Measurements from ENCODE around the gene GALNT2. TPM values are rescaled to one million over a fixed set of nuclear protein-coding genes. Genes with fewer than 3 reads are reported as not detected.

GALNT2 gene
- total and polyA plus RNA-seq, 7 donors: 8.4 to 43.8 (median 37.1) TPM

- no peaks in the 10 kb centered on the region for H3K27me3 ChIP-seq
- no peaks in the 10 kb centered on the region for H3K36me3 ChIP-seq
- TF ChIP-seq POLR2A (IDR thresholded peaks at IDR 0.05): no peak
- TF ChIP-seq, protein P1, sequence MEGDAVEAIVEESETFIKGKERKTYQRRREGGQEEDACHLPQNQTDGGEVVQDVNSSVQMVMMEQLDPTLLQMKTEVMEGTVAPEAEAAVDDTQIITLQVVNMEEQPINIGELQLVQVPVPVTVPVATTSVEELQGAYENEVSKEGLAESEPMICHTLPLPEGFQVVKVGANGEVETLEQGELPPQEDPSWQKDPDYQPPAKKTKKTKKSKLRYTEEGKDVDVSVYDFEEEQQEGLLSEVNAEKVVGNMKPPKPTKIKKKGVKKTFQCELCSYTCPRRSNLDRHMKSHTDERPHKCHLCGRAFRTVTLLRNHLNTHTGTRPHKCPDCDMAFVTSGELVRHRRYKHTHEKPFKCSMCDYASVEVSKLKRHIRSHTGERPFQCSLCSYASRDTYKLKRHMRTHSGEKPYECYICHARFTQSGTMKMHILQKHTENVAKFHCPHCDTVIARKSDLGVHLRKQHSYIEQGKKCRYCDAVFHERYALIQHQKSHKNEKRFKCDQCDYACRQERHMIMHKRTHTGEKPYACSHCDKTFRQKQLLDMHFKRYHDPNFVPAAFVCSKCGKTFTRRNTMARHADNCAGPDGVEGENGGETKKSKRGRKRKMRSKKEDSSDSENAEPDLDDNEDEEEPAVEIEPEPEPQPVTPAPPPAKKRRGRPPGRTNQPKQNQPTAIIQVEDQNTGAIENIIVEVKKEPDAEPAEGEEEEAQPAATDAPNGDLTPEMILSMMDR (IDR thresholded peaks at IDR 0.05): no peak
- TF ChIP-seq EP300 (IDR thresholded peaks at IDR 0.05): no peak
- TF ChIP-seq POLR2AphosphoS5 (IDR thresholded peaks at IDR 0.05): no peak
- no peak overlapping the region for H3K4me3 ChIP-seq
- no peaks in the 10 kb centered on the region for H3K9me3 ChIP-seq
- peaks cover 0 to 2% (median 0%) of the 10 kb centered on the region in 4 donors for H3K4me1 ChIP-seq
- DNase-seq: no peak
- WGBS, 2 donors: 91 to 95% methylated on average over 15 of the region's 15 CpGs
- no peak overlapping the region for H3K27ac ChIP-seq
- intact Hi-C loops (cut with DNase I): loop anchor here (5.0 kb wide), 1 partner anchor 242 kb away; the partner anchor contains the start of gene GALNT2
These were observed 242.7 kb downstream of the GALNT2 start for GRCh38 chr1:230309646-230310177.

GRCh38 chr1:230310381-230311163, 243.5 kb downstream of the GALNT2 start:
- 32 to 37% methylated on average over 14 of the region's 14 CpGs for WGBS, 2 donors
- DNase-seq: peak; percentile 89

DNA sequence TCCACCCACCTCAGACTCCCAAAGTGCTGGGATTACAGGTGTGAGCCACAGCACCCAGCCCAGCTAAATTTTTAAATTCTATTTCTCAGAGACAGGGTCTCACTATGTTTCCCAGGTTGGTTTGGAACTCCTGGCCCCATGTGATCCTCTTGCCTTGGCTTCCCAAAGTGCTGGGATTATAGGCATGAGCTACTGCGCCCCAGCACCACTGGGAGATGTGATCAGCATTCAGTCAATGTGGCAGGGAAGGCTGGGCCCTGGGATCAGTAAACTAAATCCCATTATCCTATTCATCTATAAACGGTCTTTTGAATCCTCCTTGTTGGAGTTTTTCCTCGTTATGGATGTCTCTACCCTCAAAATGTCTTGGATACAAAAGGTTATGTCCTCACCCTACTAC, 245.6 kb downstream of the GALNT2 start:
- Histone ChIP-seq H3K27me3 (no peaks in the 10 kb centered on the region), H3K4me1 (peaks cover 0 to 2% (median 0%) of the 10 kb centered on the region in 4 donors), H3K27ac (no peak overlapping the region), H3K36me3 (no peaks in the 10 kb centered on the region), H3K9me3 (no peaks in the 10 kb centered on the region), H3K4me3 (no peak overlapping the region)
- DNase-seq: peak; percentile 32
- intact Hi-C loops (cut with DNase I): loop anchor here (5.0 kb wide), 1 partner anchor 245 kb away; the partner anchor contains the start of gene GALNT2
- no peak for TF ChIP-seq POLR2A (IDR thresholded peaks at IDR 0.05)
- TF ChIP-seq POLR2AphosphoS5 (IDR thresholded peaks at IDR 0.05): no peak
- 66 to 77% methylated on average over 3 of the region's 3 CpGs for WGBS, 2 donors

More at GRCh38 chr1:230310381-230311163, 243.5 kb downstream of the GALNT2 start:
- no peaks in the 10 kb centered on the region for H3K36me3 ChIP-seq
- TF ChIP-seq, protein P1 (IDR thresholded peaks at IDR 0.05): peak; percentile 74 to 93 (median 86)
- TF ChIP-seq POLR2AphosphoS5 (IDR thresholded peaks at IDR 0.05): no peak
- no peaks in the 10 kb centered on the region for H3K9me3 ChIP-seq
- H3K4me1 ChIP-seq: peaks cover 0 to 2% (median 0%) of the 10 kb centered on the region in 4 donors
- intact Hi-C loops (cut with DNase I): loop anchor here (1.0 to 5.0 kb wide), 2 partner anchors 243 to 649 kb away; partner anchors contain the start of gene GALNT2
- H3K4me3 ChIP-seq: no peak overlapping the region
- no peaks in the 10 kb centered on the region for H3K27me3 ChIP-seq
- H3K27ac ChIP-seq: no peak overlapping the region

DNA sequence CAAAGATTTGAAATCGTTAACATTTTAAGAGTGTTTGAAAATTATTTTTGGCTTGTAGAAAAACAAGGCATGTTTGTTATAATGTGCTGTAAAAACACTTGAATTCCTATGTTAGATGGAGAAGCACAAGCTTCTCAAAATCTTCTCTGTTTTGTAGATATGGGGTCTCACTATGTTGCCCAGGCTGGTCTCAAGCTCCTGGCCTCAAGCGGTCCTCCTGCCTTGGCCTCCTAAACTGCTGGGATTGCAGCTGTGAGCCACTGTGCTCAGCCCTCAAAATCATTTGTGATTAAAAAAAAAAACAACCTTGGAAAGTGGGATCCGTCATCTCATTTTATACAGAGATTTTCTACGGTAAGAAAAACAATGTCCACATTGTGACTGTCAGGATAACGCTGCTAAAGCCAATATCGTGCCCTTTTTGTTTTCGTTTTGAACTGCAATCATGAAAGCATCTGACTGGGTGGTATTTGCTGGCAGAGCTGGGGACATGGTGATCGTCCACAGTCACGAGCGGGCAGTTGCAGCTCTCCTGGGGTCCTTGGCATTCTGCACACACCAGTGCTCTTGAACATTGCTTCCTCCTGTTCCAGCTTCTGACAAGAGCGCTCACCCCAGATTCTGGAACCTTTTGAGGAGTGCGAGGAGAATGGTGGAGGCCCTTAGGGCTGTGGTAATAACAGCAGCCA, 246.6 kb downstream of the GALNT2 start:
- 75 to 86% methylated on average over 12 of the region's 12 CpGs for WGBS, 2 donors
- no peak overlapping the region for H3K27ac ChIP-seq
- H3K27me3 ChIP-seq: no peaks in the 10 kb centered on the region
- TF ChIP-seq POLR2A (IDR thresholded peaks at IDR 0.05) (no peak), EP300 (IDR thresholded peaks at IDR 0.05) (no peak)
- TF ChIP-seq, protein P1 (IDR thresholded peaks at IDR 0.05): no peak
- no peaks in the 10 kb centered on the region for H3K9me3 ChIP-seq
- peak; percentile 22 for DNase-seq
- H3K4me3 ChIP-seq: no peak overlapping the region
- intact Hi-C loops (cut with DNase I): loop anchor here (5.0 kb wide), 1 partner anchor 246 kb away; the partner anchor contains the start of gene GALNT2
- peaks cover 0 to 2% (median 0%) of the 10 kb centered on the region in 4 donors for H3K4me1 ChIP-seq
- no peaks in the 10 kb centered on the region for H3K36me3 ChIP-seq

- 84 to 89% methylated on average over 8 of the region's 8 CpGs for WGBS, 2 donors
- Histone ChIP-seq H3K36me3 (no peaks in the 10 kb centered on the region), H3K9me3 (no peaks in the 10 kb centered on the region), H3K4me1 (peaks cover 0 to 2% (median 0%) of the 10 kb centered on the region in 4 donors), H3K27ac (no peak overlapping the region), H3K4me3 (no peak overlapping the region), H3K27me3 (no peaks in the 10 kb centered on the region)
- intact Hi-C loops (cut with DNase I): loop anchor here (5.0 kb wide), 1 partner anchor 247 kb away; the partner anchor contains the start of gene GALNT2
- TF ChIP-seq, protein P1 (IDR thresholded peaks at IDR 0.05): no peak
- no peak for TF ChIP-seq POLR2A (IDR thresholded peaks at IDR 0.05)
- no peak for TF ChIP-seq POLR2AphosphoS5 (IDR thresholded peaks at IDR 0.05)
- TF ChIP-seq EP300 (IDR thresholded peaks at IDR 0.05): no peak
- peak; percentile 32 for DNase-seq
These were observed 247.1 kb downstream of the GALNT2 start for GRCh38 chr1:230314142-230314470.
